Epidermal melanocyte (primary cell): ENCODE data around the gene YBEY.

ENCODE experiments used
- DNase-seq: peaks from one replicate; pipeline ENCODE4 v3.0.0; 2011; ENCODE audit warnings: low spot score; ENCODE audit not compliant: insufficient read length

The YBEY gene

GRCh38 chr21:46326110-46326703, 40.1 kb downstream of the YBEY start:
- DNase-seq: no peak

GRCh38 chr21:46327711-46328110, 41.6 kb downstream of the YBEY start:
- no peak for DNase-seq

- DNase-seq: no peak
These were observed 42.0 kb downstream of the YBEY start for GRCh38 chr21:46328151-46328550.

GRCh38 chr21:46329796-46330195, 43.7 kb downstream of the YBEY start:
- DNase-seq: no peak

- no peak for DNase-seq
These were observed 48.4 kb downstream of the YBEY start for GRCh38 chr21:46334351-46335140.

GRCh38 chr21:46336603-46337002, 50.5 kb downstream of the YBEY start:
- no peak for DNase-seq

GRCh38 chr21:46340998-46341397, 54.9 kb downstream of the YBEY start:
- DNase-seq: no peak

- DNase-seq: no peak
These were observed 58.2 kb downstream of the YBEY start for GRCh38 chr21:46344219-46344915.

GRCh38 chr21:46345861-46346260, 59.7 kb downstream of the YBEY start:
- DNase-seq: no peak

- DNase-seq: no peak
These were observed 60.4 kb downstream of the YBEY start for GRCh38 chr21:46346296-46347202.

- no peak for DNase-seq
These were observed 61.0 kb downstream of the YBEY start for GRCh38 chr21:46347203-46347550.
